Loucy (cell line): Measurements from ENCODE around the gene NAALADL2.

ENCODE experiments used
- CTCF ChIP-seq: fragments of 200-600 bp; sonication (generic); conservative IDR thresholded peaks from 2 replicates; pipeline ENCODE4 v1.5.1; 2014; ENCODE audit warnings: mild to moderate bottlenecking, antibody characterized with exemption, low read length
- EZH2phosphoT487 ChIP-seq: fragments of 200-600 bp; IDR thresholded peaks from 2 replicates; pipeline ENCODE4 v1.6.1; 2018; ENCODE audit warnings: antibody characterized with exemption, mild to moderate bottlenecking, moderate library complexity, borderline replicate concordance

- no peak for TF ChIP-seq CTCF
- no peak for TF ChIP-seq EZH2phosphoT487
Measured at GRCh38 chr3:175763948-175764347, 904.8 kb downstream of the NAALADL2 start.
